ENCODE data around the gene STUM. TPM values are rescaled to one million over a fixed set of nuclear protein-coding genes. Genes with fewer than 3 reads are reported as not detected.

The STUM gene
- polyA plus RNA-seq, 2 of the 4 experiments (the other 2 are of a cell fraction), result not detected

GRCh38 chr1:226568975-226569741 is 20.6 kb downstream of the STUM start:
- H3K27ac ChIP-seq, result no peak overlapping the region
- 51% methylated on average over 6 of the region's 6 CpGs for WGBS (ENCODE audit: missing lambda C conversion rate)
- POLR2A ChIA-PET, result no interaction called here
- H3K9me3 ChIP-seq, result no peaks in the 10 kb centered on the region
- H3K4me2 ChIP-seq, result no peak overlapping the region
- ATAC-seq, result no peak
- no peak for FAIRE-seq
- no peak for DNase-seq (ENCODE audit: low read depth in 1 of 2, low spot score in 1 of 2)
- CTCF ChIA-PET, result interaction anchor here (0.6 to 1.8 kb wide), 6 partner anchors 12 to 174 kb away, joined by 3 to 8 read pairs (median 4); partner anchors contain the start of gene STUM
- no peak for TF ChIP-seq MAX (IDR thresholded peaks at IDR 0.05)
- no peak for TF ChIP-seq FOSL2 (IDR thresholded peaks at IDR 0.05)
- TF ChIP-seq FOSL2 (CRISPR knock-in tag; IDR thresholded peaks at IDR 0.05), result no peak
- no peaks in the 10 kb centered on the region for H3K4me1 ChIP-seq
- H3K4me3 ChIP-seq, result no peak overlapping the region

GRCh38 chr1:226569879-226570547 is 21.4 kb downstream of the STUM start:
- Histone ChIP-seq H3K4me3 (no peak overlapping the region), H3K9me3 (no peaks in the 10 kb centered on the region), H3K27ac (no peak overlapping the region), H3K4me2 (no peak overlapping the region), H3K4me1 (no peaks in the 10 kb centered on the region)
- no peak for TF ChIP-seq ZNF302 (CRISPR knock-in tag; IDR thresholded peaks at IDR 0.05)
- TF ChIP-seq RAD21 (conservative IDR thresholded peaks at IDR 0.05 in 1 of 2, IDR thresholded peaks at IDR 0.05 in 1 of 2), result no peak
- TF ChIP-seq CHD2 (IDR thresholded peaks at IDR 0.05; ENCODE audit: low read length, partially characterized antibody), result no peak
- no peak for TF ChIP-seq PBX3 (IDR thresholded peaks at IDR 0.05)
- no peak for TF ChIP-seq EP300 (IDR thresholded peaks at IDR 0.05)
- TF ChIP-seq NFE2L2 (conservative IDR thresholded peaks at IDR 0.05; ENCODE audit: low read length), result no peak
- TF ChIP-seq HOXB13 (CRISPR knock-in tag; IDR thresholded peaks at IDR 0.05; ENCODE audit: low read depth), result no peak
- TF ChIP-seq HEYL (CRISPR knock-in tag; IDR thresholded peaks at IDR 0.05), result no peak
- no peak for TF ChIP-seq ZC3H11A (IDR thresholded peaks at IDR 0.05)
- TF ChIP-seq ZSCAN20 (CRISPR knock-in tag; IDR thresholded peaks at IDR 0.05), result no peak
- no peak for TF ChIP-seq RARB (CRISPR knock-in tag; IDR thresholded peaks at IDR 0.05)
- TF ChIP-seq KDM1A (IDR thresholded peaks at IDR 0.05; ENCODE audit: low read depth), result no peak
- no peak for TF ChIP-seq RCOR1 (IDR thresholded peaks at IDR 0.05; ENCODE audit: low read depth, low read length)
- TF ChIP-seq SREBF2 (IDR thresholded peaks at IDR 0.05), result no peak
- no peak for TF ChIP-seq NR3C1 (IDR thresholded peaks at IDR 0.05)
- no peak for TF ChIP-seq ELK1 (IDR thresholded peaks at IDR 0.05; ENCODE audit: low read depth, low read length)
- ATAC-seq, result peak; percentile 85 to 98
- CTCF ChIA-PET, result interaction anchor here (0.6 to 1.8 kb wide), 7 partner anchors 11 to 175 kb away, joined by 3 to 8 read pairs (median 4); partner anchors contain the start of gene STUM
- POLR2A ChIA-PET, result no interaction called here
- FAIRE-seq, result no peak
- peak; percentile 31 to 70 for DNase-seq (ENCODE audit: low read depth in 1 of 2, low spot score in 1 of 2)
- 65% methylated on average over 2 of the region's 4 CpGs for WGBS (ENCODE audit: missing lambda C conversion rate)

GRCh38 chr1:226571893-226572292 is 23.3 kb downstream of the STUM start:
- DNase-seq (ENCODE audit: low read depth in 1 of 2, low spot score in 1 of 2) (no peak), ATAC-seq (no peak), FAIRE-seq (no peak)
- WGBS (ENCODE audit: missing lambda C conversion rate), result 57% methylated on average over 6 of the region's 6 CpGs
- no peak overlapping the region for H3K4me2 ChIP-seq
- H3K27ac ChIP-seq, result no peak overlapping the region
- TF ChIP-seq BCL3 (IDR thresholded peaks at IDR 0.05) (no peak), CTCF (IDR thresholded peaks at IDR 0.05) (no peak), EP300 (IDR thresholded peaks at IDR 0.05) (no peak), ESRRA (IDR thresholded peaks at IDR 0.05; ENCODE audit: borderline replicate concordance, low read length) (no peak), BHLHE40 (IDR thresholded peaks at IDR 0.05; ENCODE audit: low read depth, low read length) (no peak), CBX2 (IDR thresholded peaks at IDR 0.05; ENCODE audit: borderline replicate concordance, low read depth) (no peak), SMC3 (IDR thresholded peaks at IDR 0.05) (no peak), RNF2 (IDR thresholded peaks at IDR 0.05; ENCODE audit: borderline replicate concordance, low read depth) (no peak), HOXB5 (CRISPR knock-in tag; IDR thresholded peaks at IDR 0.05) (no peak), NPAS2 (CRISPR knock-in tag; IDR thresholded peaks at IDR 0.05; ENCODE audit: borderline replicate concordance) (no peak)
- no peak overlapping the region for H3K4me3 ChIP-seq
- CTCF ChIA-PET, result no interaction called here
- H3K9me3 ChIP-seq, result no peaks in the 10 kb centered on the region
- POLR2A ChIA-PET, result no interaction called here
- H3K4me1 ChIP-seq, result no peaks in the 10 kb centered on the region

All from A549 (cell line).